GM21381 (cell line): ENCODE data around the gene GFRA1.

Experiments used
- ATAC-seq: cut with Tn5 transposase; IDR thresholded peaks from one replicate; pipeline ENCODE4 v1.9.1; 2021; ENCODE audit warnings: mild to moderate bottlenecking, moderate library complexity; ENCODE audit not compliant: unreplicated experiment

Gene GFRA1

GRCh38 chr10:116271593-116272439 lies 1.2 kb downstream of the GFRA1 start:
- ATAC-seq = no peak

DNA sequence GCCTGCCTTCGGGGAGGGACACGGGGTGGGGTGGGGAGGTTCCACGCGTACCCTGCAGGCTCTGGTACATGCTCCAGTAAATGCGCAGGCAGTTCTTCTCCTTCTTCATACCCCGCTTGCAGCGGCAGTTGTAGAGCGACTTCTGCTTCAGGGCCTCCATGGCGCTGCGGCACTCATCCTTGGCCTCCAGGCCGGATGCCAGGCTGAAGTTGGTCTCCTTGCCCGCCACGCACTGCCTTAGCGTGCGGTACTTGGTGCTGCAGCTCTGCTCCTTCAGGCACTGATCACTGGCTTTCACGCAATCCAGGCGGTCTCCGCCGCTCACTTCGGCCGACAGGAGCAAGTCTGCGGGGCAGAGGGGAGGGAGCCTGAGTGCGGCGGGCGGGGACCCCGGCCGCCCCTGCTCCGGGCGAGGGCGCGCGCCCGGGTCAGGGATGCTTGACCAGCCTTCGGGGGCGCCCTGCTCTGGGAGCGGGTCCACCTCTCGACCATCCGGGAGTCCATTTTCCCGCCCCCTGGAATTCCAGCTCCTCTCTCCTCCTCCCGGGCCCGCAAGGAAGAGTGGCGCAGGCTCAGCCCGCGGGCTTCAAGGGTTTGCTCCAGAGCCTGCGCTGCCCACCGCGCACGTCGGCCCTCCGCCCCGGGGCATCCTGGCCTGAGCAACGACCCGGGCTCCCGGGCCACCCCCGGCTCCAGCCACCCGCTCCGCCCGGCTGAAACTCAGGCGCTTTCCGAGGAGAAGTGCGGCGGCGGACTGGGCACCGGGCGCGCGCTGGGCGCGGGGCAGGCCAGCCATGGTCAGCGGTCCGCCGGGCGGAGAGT lies 2.0 kb downstream of the GFRA1 start:
- no peak for ATAC-seq

GRCh38 chr10:116270126-116270770 lies 2.8 kb downstream of the GFRA1 start:
- no peak for ATAC-seq

DNA sequence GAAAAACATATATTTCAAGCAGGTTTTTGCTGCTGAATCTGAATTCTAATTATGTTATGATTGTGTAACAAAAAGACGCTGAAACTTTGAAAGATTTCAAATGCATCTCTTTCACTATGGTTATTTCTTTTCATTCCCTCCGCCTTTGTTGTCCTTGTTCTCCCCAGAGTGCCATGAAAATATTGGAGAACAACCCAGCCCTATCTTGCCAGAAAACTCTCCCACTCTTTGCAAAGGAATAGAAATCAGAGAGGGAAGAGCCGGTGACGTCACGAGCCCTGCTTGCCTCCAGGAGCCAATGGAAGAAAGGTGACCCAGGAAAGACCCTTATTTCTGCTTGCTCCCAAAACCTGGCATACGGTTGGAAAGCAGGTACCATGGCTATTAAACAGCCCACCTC lies 3.4 kb downstream of the GFRA1 start:
- no peak for ATAC-seq

- no peak for ATAC-seq
Measured at GRCh38 chr10:116268976-116269375, 4.0 kb downstream of the GFRA1 start.

- ATAC-seq = no peak
Measured at GRCh38 chr10:116265686-116266085, 7.3 kb downstream of the GFRA1 start.

GRCh38 chr10:116263870-116264655 lies 8.9 kb downstream of the GFRA1 start:
- no peak for ATAC-seq

- no peak for ATAC-seq
Measured at GRCh38 chr10:116262678-116263077, 10.3 kb downstream of the GFRA1 start.

DNA sequence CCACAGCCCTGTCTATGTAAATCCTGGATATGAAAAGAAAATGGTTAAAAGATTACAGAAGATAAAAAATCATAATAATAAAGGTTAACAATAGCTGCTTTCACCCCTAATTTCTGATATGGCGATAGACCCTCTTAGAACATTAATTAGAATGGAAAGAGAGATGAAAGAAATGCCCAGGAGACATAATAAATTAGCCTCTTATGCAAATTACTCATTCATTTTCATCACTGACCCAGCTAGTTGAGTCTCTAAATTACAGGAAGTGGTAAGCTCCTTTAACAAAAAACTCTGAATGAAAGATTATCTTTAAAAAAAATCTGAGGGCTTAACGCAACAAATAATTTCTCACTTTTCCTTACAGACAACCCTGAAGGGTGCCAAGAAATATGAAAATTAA lies 12.4 kb downstream of the GFRA1 start:
- no peak for ATAC-seq

GRCh38 chr10:116259638-116260037 lies 13.4 kb downstream of the GFRA1 start:
- no peak for ATAC-seq

GRCh38 chr10:116257785-116258184 lies 15.2 kb downstream of the GFRA1 start:
- no peak for ATAC-seq

GRCh38 chr10:116256752-116257259 lies 16.2 kb downstream of the GFRA1 start:
- no peak for ATAC-seq

- ATAC-seq = no peak
Measured at GRCh38 chr10:116255886-116256751, 16.9 kb downstream of the GFRA1 start.

DNA sequence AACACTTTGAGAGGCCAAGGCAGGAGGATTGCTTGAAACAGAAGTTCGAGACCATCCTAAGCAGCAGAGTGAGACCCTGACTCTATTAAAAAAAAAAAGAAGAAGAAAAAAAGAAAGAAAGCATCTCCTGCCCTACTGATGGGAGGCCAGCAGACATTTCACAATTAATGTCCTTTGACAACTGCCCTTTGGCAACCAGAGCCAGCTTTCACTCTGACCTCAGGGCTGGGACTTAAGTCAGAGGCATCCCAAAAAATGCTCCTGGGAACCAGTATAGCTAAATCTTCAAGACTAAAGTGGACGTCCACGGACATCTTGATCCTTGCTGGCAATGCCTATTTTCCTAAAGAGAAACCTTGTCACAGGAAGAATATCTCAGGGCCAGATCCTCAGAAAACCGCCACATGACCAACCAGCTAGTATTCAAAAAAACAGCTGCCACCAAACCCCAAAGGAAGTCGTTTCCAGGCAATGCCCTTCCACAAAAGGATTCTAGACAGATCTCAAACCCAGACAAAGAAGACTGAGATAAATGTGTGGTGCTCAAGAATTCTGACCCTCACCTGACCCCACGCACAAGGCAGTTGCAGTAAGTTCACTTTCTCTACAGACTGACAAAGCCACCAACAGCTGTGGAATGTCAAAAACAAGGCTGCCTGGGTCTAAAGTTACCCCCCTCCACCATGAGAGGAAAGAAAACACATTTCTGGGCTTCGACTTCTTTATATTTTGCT lies 18.4 kb downstream of the GFRA1 start:
- ATAC-seq = no peak

DNA sequence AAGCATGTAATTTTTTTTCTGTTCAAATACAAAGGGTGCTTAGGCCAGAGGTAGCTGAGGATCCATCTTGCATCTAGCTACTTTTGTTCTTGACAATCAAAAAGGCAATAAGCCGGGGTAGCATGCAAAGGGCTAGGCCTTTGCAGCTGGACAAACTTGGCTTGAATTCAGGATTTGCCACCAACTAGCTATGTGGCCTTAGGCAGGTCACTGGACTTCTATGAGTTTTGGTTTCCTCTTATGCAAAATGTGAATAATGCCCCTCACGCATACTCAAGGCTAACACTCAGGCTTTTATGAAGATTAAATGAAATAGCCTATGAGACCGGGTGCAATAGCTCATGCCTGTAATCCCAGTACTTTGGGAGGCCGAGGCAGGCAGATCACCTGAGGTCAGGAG lies 19.3 kb downstream of the GFRA1 start:
- ATAC-seq = no peak

- ATAC-seq = no peak
Measured at GRCh38 chr10:116251602-116252395, 21.2 kb downstream of the GFRA1 start.

DNA sequence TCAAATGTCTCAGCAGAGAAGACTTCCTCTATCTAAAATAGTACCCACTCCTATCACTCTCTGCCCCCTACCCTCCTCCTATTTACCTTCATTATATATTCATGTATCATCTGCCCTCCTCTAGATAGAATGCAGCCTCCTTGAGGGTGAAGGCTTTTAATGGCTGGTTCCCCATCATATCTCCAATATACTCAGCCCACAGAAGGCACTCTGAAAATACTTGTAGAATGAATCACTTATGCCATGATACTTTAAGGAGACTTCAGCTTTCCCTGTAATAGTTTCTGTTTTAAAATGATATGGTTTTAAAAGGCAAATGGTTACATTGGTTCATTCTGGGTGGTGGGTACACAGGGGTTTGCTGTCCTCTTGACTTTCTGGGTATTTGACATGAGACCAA lies 25.3 kb downstream of the GFRA1 start:
- ATAC-seq = no peak

DNA sequence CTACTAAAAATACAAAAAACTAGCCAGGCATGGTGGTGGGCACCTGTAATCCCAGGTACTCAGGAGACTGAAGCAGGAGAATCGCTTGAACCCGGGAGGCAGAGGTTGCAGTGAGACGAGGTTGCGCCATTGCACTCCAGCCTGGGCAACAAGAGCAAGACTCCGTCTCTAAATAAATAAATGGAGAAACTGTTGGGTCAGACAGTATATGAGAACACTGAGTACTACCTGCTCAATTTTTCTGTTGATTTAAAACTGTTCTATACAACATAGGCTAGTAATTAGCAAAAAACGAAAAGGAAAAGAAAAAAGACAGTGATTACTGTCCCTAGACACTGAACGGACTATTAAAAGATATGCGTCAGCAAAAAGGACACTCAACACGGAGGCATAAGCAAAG lies 26.7 kb downstream of the GFRA1 start:
- ATAC-seq = no peak
